ENCODE results near the gene ELF2. TPM values are rescaled to one million over a fixed set of nuclear protein-coding genes. Genes with fewer than 3 reads are reported as not detected.

The ELF2 gene
- total RNA-seq, 3 donors from 2014 or later (not counting 1 experiment from before 2014, with no cell fraction given), result 93.7 to 115 (median 114) TPM

GRCh38 chr4:139177869-139178619 is 1.0 kb upstream of the ELF2 start:
- Histone ChIP-seq H3K27me3 (ENCODE audit: control insufficient read depth, insufficient read depth, low read length) (no peaks in the 10 kb centered on the region), H3K4me3 (ENCODE audit: low read length) (peak overlapping the region; percentile 64), H3K4me1 (ENCODE audit: control insufficient read depth, insufficient read depth, low read length) (peaks cover 15% of the 10 kb centered on the region), H3K9me3 (ENCODE audit: control insufficient read depth, insufficient read depth, low read length) (no peaks in the 10 kb centered on the region), H3K36me3 (ENCODE audit: control insufficient read depth, insufficient read depth, low read length) (no peaks in the 10 kb centered on the region), H3K27ac (ENCODE audit: low read length) (peak overlapping the region; percentile 89)
- Mint-ChIP-seq H3K9me3 (no peaks in the 10 kb centered on the region), H3K27ac (peak overlapping the region; percentile 89 to 93), H3K4me1 (peaks cover 15 to 17% of the 10 kb centered on the region in 2 donors), H3K27me3 (ENCODE audit: low read depth in 2 of 2) (no peaks in the 10 kb centered on the region), H3K4me3 (peak overlapping the region; percentile 94), H3K36me3 (no peaks in the 10 kb centered on the region)
- under 1% methylated on average over 70 of the region's 70 CpGs for WGBS (ENCODE audit: insufficient coverage)
- intact Hi-C loops (cut with micrococcal nuclease), result loop anchor here (1.0 to 5.0 kb wide), 7 partner anchors 88 to 349 kb away; partner anchors contain the start of genes NAA15 and NOCT
- DNase-seq, result peak; percentile 81 to 94
- ATAC-seq, result peak; percentile 64 to 85 (median 73)
- TF ChIP-seq CTCF (IDR thresholded peaks at IDR 0.05), result no peak

GRCh38 chr4:139176302-139177048 is 543 bp downstream of the ELF2 start:
- ATAC-seq (peak; percentile 36 to 52 (median 46)), DNase-seq (peak; percentile 73 to 82)
- Histone ChIP-seq H3K36me3 (ENCODE audit: control insufficient read depth, insufficient read depth, low read length) (no peaks in the 10 kb centered on the region), H3K4me3 (ENCODE audit: low read length) (peak overlapping the region; percentile 64), H3K4me1 (ENCODE audit: control insufficient read depth, insufficient read depth, low read length) (peaks cover 15% of the 10 kb centered on the region), H3K9me3 (ENCODE audit: control insufficient read depth, insufficient read depth, low read length) (no peaks in the 10 kb centered on the region), H3K27me3 (ENCODE audit: control insufficient read depth, insufficient read depth, low read length) (no peaks in the 10 kb centered on the region), H3K27ac (ENCODE audit: low read length) (peak overlapping the region; percentile 91)
- Mint-ChIP-seq H3K4me3 (peak overlapping the region; percentile 94), H3K27me3 (ENCODE audit: low read depth in 2 of 2) (no peaks in the 10 kb centered on the region), H3K4me1 (peaks cover 17 to 20% of the 10 kb centered on the region in 2 donors), H3K36me3 (no peaks in the 10 kb centered on the region), H3K9me3 (no peaks in the 10 kb centered on the region), H3K27ac (peak overlapping the region; percentile 89 to 93)
- no peak for TF ChIP-seq CTCF (IDR thresholded peaks at IDR 0.05)
- under 1% methylated on average over 89 of the region's 89 CpGs for WGBS (ENCODE audit: insufficient coverage)
- intact Hi-C loops (cut with micrococcal nuclease), result loop anchor here (2.0 to 5.0 kb wide), 6 partner anchors 94 to 351 kb away; partner anchors contain the start of genes NAA15 and NOCT

GRCh38 chr4:139175646-139176301 is 1.2 kb downstream of the ELF2 start:
- H3K9me3 ChIP-seq (ENCODE audit: control insufficient read depth, insufficient read depth, low read length), result no peaks in the 10 kb centered on the region
- H3K27ac Mint-ChIP-seq, result peak overlapping the region; percentile 89 to 93
- H3K4me3 ChIP-seq (ENCODE audit: low read length), result peak overlapping the region; percentile 64
- peaks cover 17 to 20% of the 10 kb centered on the region in 2 donors for H3K4me1 Mint-ChIP-seq
- intact Hi-C loops (cut with micrococcal nuclease), result loop anchor here (2.0 to 5.0 kb wide), 6 partner anchors 93 to 352 kb away; partner anchors contain the start of genes NAA15 and NOCT
- H3K27me3 ChIP-seq (ENCODE audit: control insufficient read depth, insufficient read depth, low read length), result no peaks in the 10 kb centered on the region
- WGBS (ENCODE audit: insufficient coverage), result 8% methylated on average over 24 of the region's 26 CpGs
- H3K9me3 Mint-ChIP-seq, result no peaks in the 10 kb centered on the region
- no peaks in the 10 kb centered on the region for H3K36me3 Mint-ChIP-seq
- no peaks in the 10 kb centered on the region for H3K36me3 ChIP-seq (ENCODE audit: control insufficient read depth, insufficient read depth, low read length)
- ATAC-seq, result no peak
- peak overlapping the region; percentile 89 for H3K4me3 Mint-ChIP-seq
- H3K4me1 ChIP-seq (ENCODE audit: control insufficient read depth, insufficient read depth, low read length), result peaks cover 15% of the 10 kb centered on the region
- DNase-seq, result no peak
- no peaks in the 10 kb centered on the region for H3K27me3 Mint-ChIP-seq (ENCODE audit: low read depth in 2 of 2)
- peak overlapping the region; percentile 24 for H3K27ac ChIP-seq (ENCODE audit: low read length)
- no peak for TF ChIP-seq CTCF (IDR thresholded peaks at IDR 0.05)

All from natural killer cell (primary cell).